ENCODE results near the gene AVP. TPM values are rescaled to one million over a fixed set of nuclear protein-coding genes. Genes with fewer than 3 reads are reported as not detected.

The AVP gene
- total RNA-seq, 1 experiment from 2014 or later, result not detected

GRCh38 chr20:3059489-3059888, 25.0 kb downstream of the AVP start:
- intact Hi-C loops (cut with micrococcal nuclease; ENCODE audit: unreplicated experiment), result loop anchor here (10.0 kb wide), 1 partner anchor 255 kb away; no protein-coding TSS in a partner anchor

GRCh38 chr20:3051385-3052019, 33.0 kb downstream of the AVP start:
- Histone ChIP-seq H3K36me3 (ENCODE audit: control insufficient read depth, insufficient read depth, low read length) (peaks cover 4% of the 10 kb centered on the region; the same call in 1 of the 2 replicates), H3K4me1 (ENCODE audit: control insufficient read depth, insufficient read depth, low read length) (peaks cover 3% of the 10 kb centered on the region; the same call in 1 of the 2 replicates), H3K4me3 (ENCODE audit: low read depth in 2 of 2, low read length in 2 of 2) (no peak overlapping the region), H3K27me3 (ENCODE audit: control insufficient read depth, insufficient read depth, low read length) (no peaks in the 10 kb centered on the region), H3K9me3 (ENCODE audit: control insufficient read depth, insufficient read depth, low read depth, low read length) (no peaks in the 10 kb centered on the region), H3K27ac (ENCODE audit: low read length) (no peak overlapping the region)
- ChIA-PET CTCF (interaction anchor here (0.6 kb wide), 1 partner anchor 377 kb away, joined by 6 read pairs; no protein-coding TSS in a partner anchor), POLR2A (interaction anchor here (0.6 kb wide), 1 partner anchor 201 kb away, joined by 3 read pairs; no protein-coding TSS in a partner anchor)
- intact Hi-C loops (cut with micrococcal nuclease; ENCODE audit: unreplicated experiment), result loop anchor here (10.0 kb wide), 1 partner anchor 263 kb away; no protein-coding TSS in a partner anchor
- ATAC-seq (no peak), DNase-seq (ENCODE audit: low read depth, low spot score) (no peak)
- in situ Hi-C loops (cut with HindIII; ENCODE audit: low pct_unique_long_range_greater_than_20kb, low sequenced_read_pairs), result no loop called here
- BruUV-seq (replicated peaks), result no TSS peak
- no peak for TF ChIP-seq SIN3A (IDR thresholded peaks at IDR 0.05; ENCODE audit: borderline replicate concordance, insufficient read depth, low read depth, low read length)
- TF ChIP-seq CTCF (IDR thresholded peaks at IDR 0.05), result no peak
- no peak for TF ChIP-seq TCF7L2 (IDR thresholded peaks at IDR 0.05; ENCODE audit: low read depth, low read length)
- TF ChIP-seq POLR2AphosphoS5 (IDR thresholded peaks at IDR 0.05; ENCODE audit: low read depth, low read length), result no peak
- no peak for TF ChIP-seq REST (IDR thresholded peaks at IDR 0.05; ENCODE audit: insufficient read depth in 1 of 2, low read depth in 2 of 2, low read length in 1 of 2)

More at GRCh38 chr20:3059489-3059888, 25.0 kb downstream of the AVP start:
- DNase-seq (ENCODE audit: low read depth, low spot score), result no peak
- in situ Hi-C loops (cut with HindIII; ENCODE audit: low pct_unique_long_range_greater_than_20kb, low sequenced_read_pairs), result no loop called here
- no peaks in the 10 kb centered on the region for H3K36me3 ChIP-seq (ENCODE audit: control insufficient read depth, insufficient read depth, low read length)
- ChIA-PET CTCF (no interaction called here), POLR2A (no interaction called here)
- no peaks in the 10 kb centered on the region for H3K4me1 ChIP-seq (ENCODE audit: control insufficient read depth, insufficient read depth, low read length)
- H3K9me3 ChIP-seq (ENCODE audit: control insufficient read depth, insufficient read depth, low read depth, low read length), result no peaks in the 10 kb centered on the region
- H3K27ac ChIP-seq (ENCODE audit: low read length), result no peak overlapping the region
- no peak overlapping the region for H3K4me3 ChIP-seq (ENCODE audit: low read depth in 2 of 2, low read length in 2 of 2)
- no peak for ATAC-seq
- H3K27me3 ChIP-seq (ENCODE audit: control insufficient read depth, insufficient read depth, low read length), result no peaks in the 10 kb centered on the region
- BruUV-seq (replicated peaks), result no TSS peak
- TF ChIP-seq TCF7L2 (IDR thresholded peaks at IDR 0.05; ENCODE audit: low read depth, low read length) (no peak), CTCF (IDR thresholded peaks at IDR 0.05) (no peak), REST (IDR thresholded peaks at IDR 0.05; ENCODE audit: insufficient read depth in 1 of 2, low read depth in 2 of 2, low read length in 1 of 2) (no peak), SIN3A (IDR thresholded peaks at IDR 0.05; ENCODE audit: borderline replicate concordance, insufficient read depth, low read depth, low read length) (no peak), POLR2AphosphoS5 (IDR thresholded peaks at IDR 0.05; ENCODE audit: low read depth, low read length) (no peak)
